Astrocyte (in vitro differentiated cells and primary cell): ENCODE results near the gene CRIM1.

Source experiments
- EZH2 ChIP-seq: IDR thresholded peaks from 2 replicates; pipeline ENCODE4 v1.6.1; 2012; ENCODE audit warnings: mild to moderate bottlenecking, low read length, inconsistent platforms; ENCODE audit not compliant: insufficient read depth
- TF ChIP-seq, protein P1 (sequence below): IDR thresholded peaks from 2 replicates; pipeline ENCODE4 v1.5.1; 2011; ENCODE audit warnings: low read depth, mild to moderate bottlenecking, inconsistent platforms, low read length, moderate library complexity; ENCODE audit not compliant: insufficient read depth

DNA sequence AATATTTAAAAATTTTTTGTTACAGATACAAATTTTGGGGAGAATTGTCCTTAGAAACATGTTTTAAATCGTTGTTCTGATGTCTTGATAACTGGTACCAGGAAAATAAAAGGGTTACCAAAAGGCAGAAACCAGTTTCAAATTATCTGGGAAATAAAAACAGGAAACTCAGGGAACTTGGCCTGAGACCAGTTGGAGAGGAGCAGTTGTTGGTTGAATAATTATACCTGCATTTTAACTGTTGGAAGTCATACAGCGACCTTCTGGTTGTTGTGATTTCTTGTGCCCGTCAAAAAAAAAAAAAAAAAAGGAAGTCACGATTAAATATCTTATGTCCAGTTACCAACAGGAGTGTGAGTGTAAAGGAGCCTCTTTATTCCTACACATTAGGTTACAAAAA is 51.8 kb downstream of the CRIM1 start:
- TF ChIP-seq EZH2 = no peak
- TF ChIP-seq, protein P1, sequence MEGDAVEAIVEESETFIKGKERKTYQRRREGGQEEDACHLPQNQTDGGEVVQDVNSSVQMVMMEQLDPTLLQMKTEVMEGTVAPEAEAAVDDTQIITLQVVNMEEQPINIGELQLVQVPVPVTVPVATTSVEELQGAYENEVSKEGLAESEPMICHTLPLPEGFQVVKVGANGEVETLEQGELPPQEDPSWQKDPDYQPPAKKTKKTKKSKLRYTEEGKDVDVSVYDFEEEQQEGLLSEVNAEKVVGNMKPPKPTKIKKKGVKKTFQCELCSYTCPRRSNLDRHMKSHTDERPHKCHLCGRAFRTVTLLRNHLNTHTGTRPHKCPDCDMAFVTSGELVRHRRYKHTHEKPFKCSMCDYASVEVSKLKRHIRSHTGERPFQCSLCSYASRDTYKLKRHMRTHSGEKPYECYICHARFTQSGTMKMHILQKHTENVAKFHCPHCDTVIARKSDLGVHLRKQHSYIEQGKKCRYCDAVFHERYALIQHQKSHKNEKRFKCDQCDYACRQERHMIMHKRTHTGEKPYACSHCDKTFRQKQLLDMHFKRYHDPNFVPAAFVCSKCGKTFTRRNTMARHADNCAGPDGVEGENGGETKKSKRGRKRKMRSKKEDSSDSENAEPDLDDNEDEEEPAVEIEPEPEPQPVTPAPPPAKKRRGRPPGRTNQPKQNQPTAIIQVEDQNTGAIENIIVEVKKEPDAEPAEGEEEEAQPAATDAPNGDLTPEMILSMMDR = no peak
